GM12892 (cell line): ENCODE measurements around the gene LHX3.

Source experiments
- DNase-seq: peaks from one replicate; pipeline ENCODE4 v3.0.0; 2011; ENCODE audit not compliant: insufficient read length
- FAIRE-seq: peaks from 2 replicates; lab custom pipeline; 2011; peaks lifted over from hg19 to GRCh38; lab: Jason Lieb, UNC
- POLR2A ChIP-seq: IDR thresholded peaks from 2 replicates; pipeline ENCODE4 v1.6.1; 2011; ENCODE audit warnings: low read depth, low read length, control low read depth
- POLR2AphosphoS5 ChIP-seq: IDR thresholded peaks from 2 replicates; pipeline ENCODE4 v1.6.1; 2011; ENCODE audit warnings: low read depth, low read length, control low read depth
- TAF1 ChIP-seq: IDR thresholded peaks from 2 replicates; pipeline ENCODE4 v1.6.1; 2011; ENCODE audit warnings: low read depth, mild to moderate bottlenecking, control low read depth, low read length, borderline replicate concordance

The LHX3 gene

GRCh38 chr9:136201609-136202453 lies 3.1 kb downstream of the LHX3 start:
- TF ChIP-seq TAF1 (no peak), POLR2AphosphoS5 (no peak), POLR2A (no peak)
- FAIRE-seq: no peak
- DNase-seq: no peak

GRCh38 chr9:136201174-136201573 lies 3.8 kb downstream of the LHX3 start:
- no peak for FAIRE-seq
- no peak for TF ChIP-seq TAF1
- TF ChIP-seq POLR2AphosphoS5: no peak
- no peak for TF ChIP-seq POLR2A
- no peak for DNase-seq

- no peak for TF ChIP-seq POLR2AphosphoS5
- no peak for TF ChIP-seq TAF1
- no peak for TF ChIP-seq POLR2A
- no peak for DNase-seq
- FAIRE-seq: no peak
These were observed 4.5 kb downstream of the LHX3 start for GRCh38 chr9:136200424-136200823.

GRCh38 chr9:136199391-136200288 lies 5.3 kb downstream of the LHX3 start:
- TF ChIP-seq POLR2A (no peak), POLR2AphosphoS5 (no peak), TAF1 (no peak)
- DNase-seq (no peak), FAIRE-seq (no peak)

- DNase-seq (no peak), FAIRE-seq (no peak)
- TF ChIP-seq TAF1 (no peak), POLR2AphosphoS5 (no peak), POLR2A (no peak)
These were observed 6.3 kb downstream of the LHX3 start for GRCh38 chr9:136198605-136199083.

GRCh38 chr9:136197930-136198604 lies 6.9 kb downstream of the LHX3 start:
- DNase-seq (no peak), FAIRE-seq (no peak)
- TF ChIP-seq POLR2AphosphoS5 (no peak), POLR2A (no peak), TAF1 (no peak)

- FAIRE-seq: no peak
- TF ChIP-seq TAF1 (no peak), POLR2AphosphoS5 (no peak), POLR2A (no peak)
- no peak for DNase-seq
These were observed 7.6 kb downstream of the LHX3 start for GRCh38 chr9:136197084-136197875.

GRCh38 chr9:136196404-136197083 lies 8.4 kb downstream of the LHX3 start:
- DNase-seq: no peak
- FAIRE-seq: peak; percentile 56
- TF ChIP-seq POLR2A (no peak), TAF1 (no peak), POLR2AphosphoS5 (no peak)

GRCh38 chr9:136194540-136194939 lies 10.4 kb downstream of the LHX3 start:
- DNase-seq (no peak), FAIRE-seq (no peak)
- TF ChIP-seq TAF1 (no peak), POLR2AphosphoS5 (no peak), POLR2A (no peak)

GRCh38 chr9:136193891-136194279 lies 11.0 kb downstream of the LHX3 start:
- FAIRE-seq (no peak), DNase-seq (no peak)
- no peak for TF ChIP-seq TAF1
- TF ChIP-seq POLR2A: no peak
- TF ChIP-seq POLR2AphosphoS5: no peak
